Motor neuron (in vitro differentiated cells): ENCODE data around the gene COL27A1. TPM values are rescaled to one million over a fixed set of nuclear protein-coding genes. Genes with fewer than 3 reads are reported as not detected.

Experiments
- ATAC-seq, 8 experiments: fragments of 200-7000 bp; cut with Tn5 transposase; replicated peaks in 6 of 8; 2 replicates each; pipeline ENCODE4 v1.8.0; 2021; ENCODE audit warnings: mild to moderate bottlenecking in 8 of 8, moderate library complexity in 8 of 8
- H3K27ac ChIP-seq, 2 donors: fragments of 250-450 bp; sonication (Bioruptor Pico); 2 replicates each; pipeline ENCODE4 v1.9.0; 2021; ENCODE audit warnings: antibody characterized with exemption in 2 of 2, mild to moderate bottlenecking in 2 of 2, moderate library complexity in 1 of 2
- H3K4me1 ChIP-seq, 2 donors: fragments of 250-450 bp; sonication (Bioruptor Pico); replicated peaks in 1 of 2; 2 replicates each; pipeline ENCODE4 v1.6.1; 2021; ENCODE audit warnings: antibody characterized with exemption in 2 of 2, mild to moderate bottlenecking in 2 of 2, moderate library complexity in 1 of 2
- H3K4me3 ChIP-seq, 5 donors: fragments of 250-450 bp; sonication (Bioruptor Pico); 2 replicates each; pipeline ENCODE4 v1.9.0; 2021; ENCODE audit warnings: antibody characterized with exemption in 5 of 5, mild to moderate bottlenecking in 5 of 5, moderate library complexity in 4 of 5
- WGBS, 10 experiments: fragments of 450-650 bp; shearing (Covaris generic); methylation state at CpG; one replicate each; pipeline ENCODE4 v1.0.0; 2022; 5-methylcytosine and 5-hydroxymethylcytosine counted together
- in situ Hi-C, 9 experiments: fragments of 400-800 bp; cut with MboI; loops; one replicate each; pipeline ENCODE4 v1.15.0; 2021; ENCODE audit warnings: low sequenced_read_pairs in 9 of 9, low pct_unique_long_range_greater_than_20kb in 2 of 9; ENCODE audit not compliant: unreplicated experiment in 9 of 9
- total RNA-seq, 8 experiments: library from RNA; unstranded; fragments of 300-600 nt; gene quantifications; 2 replicates each; pipeline versions ENCODE4 v1.2.3 to v1.2.4, GENCODE V29; 2022

The COL27A1 gene
- total RNA-seq, 8 experiments from 2014 or later = 0.54 to 40.3 (median 4.2) TPM

DNA sequence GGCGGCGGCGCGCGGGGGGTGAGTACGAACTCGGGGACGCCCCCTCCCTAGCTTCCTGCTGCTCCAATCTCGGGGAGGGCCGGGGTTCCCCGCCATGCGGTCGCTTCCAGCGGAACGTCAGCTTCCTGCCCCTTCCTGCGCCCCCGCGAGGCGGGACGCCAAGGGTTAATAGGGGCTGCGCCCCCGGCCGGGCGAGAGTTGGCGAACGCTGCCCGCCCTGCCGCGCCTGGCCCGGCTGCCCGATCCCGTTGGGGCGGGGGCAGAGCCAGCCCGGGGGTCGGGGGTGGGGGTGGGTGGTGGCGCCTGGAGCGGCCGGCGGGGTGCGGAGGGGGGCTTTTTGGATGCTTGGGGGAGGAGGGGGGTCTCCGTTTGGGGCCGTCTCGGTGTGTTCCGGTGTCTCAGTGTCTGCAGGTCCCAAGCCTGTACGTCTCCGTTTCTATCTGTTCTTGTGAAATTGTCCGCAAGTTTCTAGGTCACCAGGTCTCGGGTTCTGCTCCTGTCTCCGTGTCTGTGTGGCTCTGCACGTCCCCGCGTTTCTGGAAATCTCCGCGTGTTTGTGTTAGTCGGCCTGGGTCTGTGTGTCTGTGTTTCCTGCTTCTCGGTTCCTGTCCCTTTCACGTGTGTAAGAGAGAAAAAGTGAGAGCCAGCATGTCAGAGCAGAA lies 789 bp downstream of the COL27A1 start:
- H3K4me3 ChIP-seq = peak overlapping the region; percentile 32 to 58 (median 44)
- WGBS, 10 experiments = 0 to 2% methylated on average over 6 to 15 of the region's 57 CpGs; no CpG with 5 or more reads in 8 of the 10 experiments
- H3K4me1 ChIP-seq = peaks cover 11 to 13% of the 10 kb centered on the region in 2 donors
- ATAC-seq = peak; percentile 18 to 46 (median 27)
- in situ Hi-C loops = no loop called here
- peak overlapping the region in 1 of 2 donors; percentile 26 for H3K27ac ChIP-seq

DNA sequence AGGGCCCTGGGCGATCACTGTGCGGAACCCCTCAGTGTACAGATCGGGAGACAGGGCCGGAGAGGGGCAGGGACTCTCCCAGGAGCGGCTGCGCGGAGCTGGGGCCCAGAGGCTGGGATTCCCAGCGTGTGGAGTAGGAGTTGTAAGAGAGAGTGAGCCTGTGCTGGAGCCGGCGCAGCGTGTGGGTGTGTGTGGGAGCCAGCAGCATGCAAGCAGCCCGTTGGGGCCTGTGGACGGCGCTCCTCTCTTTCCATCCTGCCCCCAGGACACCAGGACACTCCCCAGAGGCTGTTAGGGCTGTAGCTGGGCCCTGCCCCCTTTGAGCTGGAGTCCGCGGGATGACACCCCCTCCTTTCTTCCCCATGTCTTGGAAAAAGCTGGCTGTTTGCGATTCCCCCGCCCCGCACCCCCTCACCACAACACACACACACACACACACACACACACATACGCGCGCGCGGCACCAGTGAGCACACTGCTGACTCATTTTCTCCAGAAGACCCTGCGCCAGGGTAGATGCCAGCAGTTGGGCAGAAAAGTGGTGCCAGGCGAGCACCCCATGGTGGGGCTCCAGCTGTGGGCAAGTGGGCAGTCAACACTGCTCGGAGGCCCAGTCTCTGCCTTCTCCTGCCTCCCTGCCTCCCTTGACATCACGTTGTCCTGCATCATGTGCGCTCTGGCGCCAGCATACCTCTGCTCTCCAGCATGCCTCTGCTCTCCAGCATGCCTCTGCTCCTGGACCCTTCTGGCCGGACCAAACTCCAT lies 1.5 kb downstream of the COL27A1 start:
- Histone ChIP-seq H3K4me1 (peaks cover 11 to 13% of the 10 kb centered on the region in 2 donors), H3K4me3 (peak overlapping the region; percentile 32 to 58 (median 44)), H3K27ac (peak overlapping the region in 1 of 2 donors; percentile 26)
- peak; percentile 69 to 85 (median 80) for ATAC-seq
- in situ Hi-C loops = no loop called here
- WGBS, 10 experiments = 0 to 100% (median 83%) methylated on average over 1 to 6 of the region's 31 CpGs; no CpG with 5 or more reads in 3 of the 10 experiments

DNA sequence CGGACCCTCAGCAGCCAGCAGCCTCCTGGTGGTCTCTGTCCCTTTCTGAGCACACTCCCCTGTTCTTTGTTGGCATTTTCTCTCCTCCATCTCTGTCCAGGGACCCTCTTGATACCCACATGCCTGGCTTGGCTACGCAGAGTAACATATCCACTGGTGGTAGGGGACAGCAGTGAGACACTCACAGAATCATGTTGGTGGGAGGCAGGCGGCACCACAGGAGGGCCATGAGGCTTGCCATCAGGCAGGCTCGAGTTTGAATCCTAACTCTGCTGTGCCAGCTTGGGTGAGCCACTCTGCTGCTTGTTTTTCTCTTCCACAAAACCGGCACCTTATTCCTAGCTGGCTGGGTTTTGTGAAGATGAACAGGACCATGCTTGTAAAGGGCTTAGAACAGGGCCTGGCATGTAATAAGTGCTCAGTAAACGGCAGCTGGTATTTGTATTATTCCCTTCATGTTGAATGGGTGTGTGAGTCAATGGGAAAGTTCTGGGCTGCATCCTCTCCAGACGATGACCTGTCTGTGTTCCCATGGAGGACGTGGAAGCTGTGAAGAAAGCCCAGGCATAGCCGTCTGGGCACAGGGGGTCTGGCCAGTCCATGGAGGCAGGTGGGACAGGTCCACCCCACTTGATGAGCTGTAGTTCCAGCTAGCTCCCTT lies 2.3 kb downstream of the COL27A1 start:
- Histone ChIP-seq H3K4me3 (no peak overlapping the region), H3K27ac (no peak overlapping the region), H3K4me1 (peaks cover 10 to 12% of the 10 kb centered on the region in 2 donors)
- 51 to 100% (median 92%) methylated on average over 1 to 8 of the region's 9 CpGs; no CpG with 5 or more reads in 3 of the 10 experiments for WGBS, 10 experiments
- in situ Hi-C loops = no loop called here
- no peak for ATAC-seq

DNA sequence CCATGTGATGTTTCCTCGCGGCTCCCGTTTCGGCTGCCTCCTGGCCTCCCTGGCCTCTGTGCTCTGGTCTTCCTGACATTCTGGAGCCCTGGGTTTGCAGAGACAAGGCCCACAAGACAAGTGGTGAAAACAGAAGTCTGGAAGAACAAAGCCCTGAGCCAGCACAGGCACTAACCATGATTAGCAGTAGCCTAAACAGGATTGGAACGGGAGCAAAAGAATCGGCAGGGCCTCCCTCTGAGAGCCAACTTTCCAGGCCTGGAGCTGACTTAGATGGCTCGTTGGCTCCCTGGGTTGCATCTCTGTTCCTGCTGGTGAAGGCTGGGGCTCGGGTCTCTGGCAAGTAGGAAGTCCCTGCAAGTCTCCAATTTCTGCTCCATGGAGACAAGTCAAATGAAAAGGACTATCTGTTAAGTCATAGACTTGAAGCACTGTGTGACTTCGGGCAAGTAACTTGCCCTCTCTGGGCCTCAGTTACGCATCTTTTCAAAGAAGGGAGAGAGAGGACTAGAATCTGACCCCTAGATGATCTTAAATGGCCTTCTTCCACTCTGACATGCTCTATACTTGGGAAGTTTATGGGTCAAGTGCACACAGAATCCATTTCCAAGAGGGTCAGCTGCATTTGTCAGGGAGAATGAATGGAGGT lies 3.3 kb downstream of the COL27A1 start:
- in situ Hi-C loops = no loop called here
- 66 to 100% (median 86%) methylated on average over 1 to 8 of the region's 10 CpGs; no CpG with 5 or more reads in 3 of the 10 experiments for WGBS, 10 experiments
- H3K4me3 ChIP-seq = no peak overlapping the region
- ATAC-seq = no peak
- no peak overlapping the region for H3K27ac ChIP-seq
- peaks cover 12 to 15% of the 10 kb centered on the region in 2 donors for H3K4me1 ChIP-seq

DNA sequence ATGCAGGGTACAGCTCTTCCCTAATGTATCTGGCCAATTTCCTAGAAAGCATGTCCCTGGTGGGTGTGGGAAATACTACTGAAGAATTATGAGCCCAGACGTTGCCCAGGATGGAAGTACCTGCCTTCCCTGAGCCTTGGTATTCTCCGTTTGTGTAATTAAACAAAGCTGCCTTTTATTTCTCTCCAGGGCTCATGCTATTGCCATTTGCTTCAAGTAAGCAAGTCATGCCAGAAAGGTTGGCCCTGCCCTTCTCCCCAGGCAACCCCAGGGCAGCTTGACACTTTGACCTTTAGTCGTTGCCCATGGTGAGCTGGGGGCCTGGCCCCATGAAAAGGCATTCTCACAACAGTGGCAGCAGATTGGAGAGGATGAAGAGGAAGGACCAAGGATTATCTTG lies 4.4 kb downstream of the COL27A1 start:
- 6 to 69% (median 18%) methylated on average over 1 to 2 of the region's 3 CpGs; no CpG with 5 or more reads in 3 of the 10 experiments for WGBS, 10 experiments
- in situ Hi-C loops = no loop called here
- Histone ChIP-seq H3K4me3 (no peak overlapping the region), H3K27ac (no peak overlapping the region), H3K4me1 (peaks cover 12 to 21% of the 10 kb centered on the region in 2 donors)
- peak in 1 of 8 experiments; percentile 5 for ATAC-seq

DNA sequence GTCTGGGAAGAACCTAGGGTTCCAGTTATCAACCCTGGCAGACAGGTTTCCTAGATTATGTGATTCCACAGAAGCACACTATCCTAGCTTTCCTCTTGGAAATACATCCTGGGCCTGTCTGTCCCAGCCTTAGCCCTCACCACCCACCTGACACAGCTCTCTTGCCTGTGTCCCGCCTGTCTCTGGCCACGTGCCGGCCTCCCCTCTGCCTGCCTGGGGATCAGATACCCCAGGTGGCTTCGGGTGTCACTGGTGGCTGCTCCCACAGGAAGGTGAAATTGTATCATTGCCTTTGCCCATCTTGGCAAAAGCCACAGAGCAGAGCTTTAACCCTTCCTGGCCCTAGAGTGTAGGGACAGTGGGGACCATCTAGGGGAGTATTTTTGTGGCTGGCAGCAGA lies 6.2 kb downstream of the COL27A1 start:
- Histone ChIP-seq H3K27ac (no peak overlapping the region), H3K4me3 (no peak overlapping the region), H3K4me1 (peaks cover 12 to 22% of the 10 kb centered on the region in 2 donors)
- in situ Hi-C loops = no loop called here
- ATAC-seq = no peak
- 57 to 100% (median 79%) methylated on average over 1 to 3 of the region's 4 CpGs; no CpG with 5 or more reads in 4 of the 10 experiments for WGBS, 10 experiments

DNA sequence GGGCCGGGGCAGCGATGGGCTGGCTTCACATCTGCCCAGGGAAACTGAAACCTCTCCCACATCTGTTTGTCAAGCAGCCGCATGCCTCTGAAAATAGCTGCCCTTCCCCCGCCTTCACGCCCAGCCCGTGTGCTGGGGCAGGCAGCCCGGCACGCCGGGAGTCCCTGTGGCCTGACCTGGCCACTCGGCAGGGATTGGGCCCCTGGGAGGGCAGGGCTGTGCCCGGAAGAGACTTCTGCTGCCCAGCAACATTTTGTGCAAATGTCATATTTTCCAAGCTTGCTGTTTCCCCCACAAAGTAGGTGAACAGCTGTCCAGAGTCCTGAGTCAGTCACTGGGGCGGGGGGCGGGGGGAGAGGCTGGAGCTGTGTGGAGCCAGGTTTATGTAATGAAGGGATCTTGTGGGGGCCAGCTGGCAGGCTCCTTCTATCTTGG lies 8.2 kb downstream of the COL27A1 start:
- Histone ChIP-seq H3K4me3 (no peak overlapping the region), H3K27ac (no peak overlapping the region), H3K4me1 (peaks cover 13 to 22% of the 10 kb centered on the region in 2 donors)
- ATAC-seq = peak; percentile 79 to 97 (median 91)
- in situ Hi-C loops = no loop called here
- 0 to 33% (median 0%) methylated on average over 1 to 9 of the region's 13 CpGs; no CpG with 5 or more reads in 7 of the 10 experiments for WGBS, 10 experiments

DNA sequence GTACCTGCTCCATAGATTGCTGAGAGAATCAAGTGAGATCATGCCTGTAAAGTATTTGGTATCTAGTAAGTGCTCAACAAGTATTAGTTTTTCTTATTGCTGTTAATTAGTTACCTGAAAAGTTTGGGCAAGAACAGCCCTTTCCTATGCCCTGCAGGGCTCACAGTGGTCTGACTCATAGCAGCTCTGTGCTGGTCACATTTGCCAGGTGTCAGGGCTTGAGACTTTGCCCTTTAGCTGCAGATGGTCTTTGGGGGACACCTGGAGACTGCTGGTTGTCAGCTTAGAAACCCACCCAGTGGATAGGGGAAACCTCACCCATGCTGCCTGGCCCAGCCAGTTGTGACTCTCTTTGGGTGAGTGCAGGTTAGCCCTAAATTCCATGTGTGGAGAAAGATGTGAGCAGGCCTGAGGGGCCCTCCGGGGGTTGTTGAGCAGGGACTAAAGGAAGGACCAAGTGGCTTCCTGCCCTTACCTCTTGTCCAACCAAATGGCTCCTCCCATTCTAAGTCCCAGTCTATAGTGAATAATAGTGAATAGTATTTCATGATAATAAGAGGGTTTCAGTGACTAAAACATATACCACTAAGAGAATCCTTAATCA lies 9.0 kb downstream of the COL27A1 start:
- 80% methylated on average over 1 of the region's 1 CpG; no CpG with 5 or more reads in 7 of the 10 experiments for WGBS, 10 experiments
- in situ Hi-C loops = no loop called here
- H3K4me3 ChIP-seq = no peak overlapping the region
- no peak overlapping the region for H3K27ac ChIP-seq
- ATAC-seq = no peak
- H3K4me1 ChIP-seq = peaks cover 13 to 22% of the 10 kb centered on the region in 2 donors

DNA sequence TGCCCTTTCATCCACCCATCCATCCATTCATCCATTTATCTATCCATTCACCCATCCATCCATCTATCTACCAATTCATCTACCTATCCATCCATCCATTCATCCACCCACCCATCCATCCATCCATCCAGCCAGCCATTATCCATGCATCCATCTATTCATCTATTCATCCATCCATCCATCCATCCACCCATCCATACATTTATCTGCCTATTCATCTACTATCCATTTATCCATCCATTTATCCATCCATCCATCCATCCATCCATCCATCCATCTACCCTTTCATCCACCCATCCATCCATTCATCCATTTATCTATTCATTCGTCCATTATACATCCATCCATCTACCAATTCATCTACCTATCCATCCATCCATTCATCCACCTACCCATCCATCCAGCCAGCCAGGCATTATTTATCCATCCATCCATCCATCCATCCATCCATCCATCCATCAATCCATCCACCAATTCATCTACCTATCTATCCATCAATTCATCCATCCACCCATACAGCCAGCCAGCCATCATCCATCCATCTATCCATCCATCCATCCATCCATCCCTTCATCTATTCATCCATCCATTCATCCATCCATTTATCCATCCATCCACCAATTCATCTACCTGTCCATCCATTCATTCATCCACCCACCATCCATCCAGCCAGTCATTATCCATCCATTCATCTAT lies 10.2 kb downstream of the COL27A1 start:
- in situ Hi-C loops = no loop called here
- H3K4me3 ChIP-seq = no peak overlapping the region
- 69 to 100% (median 94%) methylated on average over 1 of the region's 1 CpG; no CpG with 5 or more reads in 1 of the 10 experiments for WGBS, 10 experiments

DNA sequence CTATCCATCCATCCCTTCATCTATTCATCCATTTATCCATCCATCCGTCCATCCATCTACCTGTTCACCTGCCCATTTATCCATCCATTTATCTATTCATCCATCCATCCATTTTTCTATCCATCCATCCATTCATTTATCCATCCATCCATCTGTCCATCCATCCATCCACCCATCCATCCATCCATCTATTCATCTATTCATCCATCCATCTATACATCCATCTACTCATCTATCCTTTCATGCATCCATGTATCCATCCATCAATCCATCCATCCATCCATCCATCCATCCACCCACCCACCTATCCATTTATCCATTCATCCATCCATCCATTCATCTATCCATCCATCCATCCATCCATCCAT lies 10.8 kb downstream of the COL27A1 start:
- 76 to 100% (median 92%) methylated on average over 1 of the region's 1 CpG; no CpG with 5 or more reads in 1 of the 10 experiments for WGBS, 10 experiments
- Histone ChIP-seq H3K4me3 (no peak overlapping the region), H3K27ac (no peak overlapping the region), H3K4me1 (peaks cover 19 to 33% of the 10 kb centered on the region in 2 donors)
- no peak for ATAC-seq
- in situ Hi-C loops = no loop called here

More for the DNA sequence above, 10.2 kb downstream of the COL27A1 start:
- Histone ChIP-seq H3K27ac (no peak overlapping the region), H3K4me1 (peaks cover 19 to 30% of the 10 kb centered on the region in 2 donors)
- ATAC-seq = no peak

DNA sequence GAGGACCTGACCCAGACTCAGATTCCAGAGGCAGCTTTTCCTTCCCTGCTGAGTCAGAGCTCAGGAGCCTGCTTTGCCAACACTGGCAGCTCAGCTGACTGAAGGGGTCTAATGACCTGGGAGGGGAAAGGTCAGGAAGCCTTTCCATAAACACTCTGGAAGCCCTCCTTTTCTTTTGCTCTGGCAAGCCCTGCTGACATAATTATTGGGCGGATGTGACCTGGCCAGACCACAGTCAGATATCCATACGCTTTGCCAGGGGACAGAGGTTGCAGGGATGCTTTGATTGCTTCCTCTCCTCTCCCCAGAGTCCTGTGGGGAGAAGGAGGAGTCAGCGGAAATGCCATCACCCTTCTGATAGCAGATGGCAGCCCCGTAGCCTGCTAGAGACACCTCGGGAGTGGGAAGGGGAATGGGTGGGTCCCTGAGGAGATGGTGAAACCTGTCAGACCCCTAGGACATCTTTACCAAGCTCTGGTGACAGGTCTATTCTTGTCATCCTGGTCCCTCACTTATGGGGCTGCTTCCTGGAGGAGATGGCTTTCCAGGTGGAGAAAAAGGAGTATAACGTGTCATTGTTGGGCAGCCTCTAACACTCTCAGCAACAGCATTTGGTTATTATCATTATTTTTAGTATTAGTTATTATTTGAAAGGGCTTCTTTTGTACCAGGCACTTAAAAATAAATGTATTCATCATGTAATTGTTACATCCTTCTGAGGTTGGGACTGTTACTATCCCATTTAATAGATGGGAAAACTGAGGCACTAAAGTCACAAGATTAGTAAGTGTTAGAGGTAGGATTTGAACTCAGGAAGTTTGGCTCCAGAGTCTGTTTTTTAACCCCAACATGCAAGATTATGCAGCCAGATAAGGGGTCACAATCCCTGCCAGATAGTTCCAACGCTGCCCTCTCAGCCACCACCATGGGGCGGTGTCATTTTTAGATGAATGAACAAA lies 11.6 kb downstream of the COL27A1 start:
- Histone ChIP-seq H3K27ac (peak overlapping the region in 1 of 2 donors; percentile 51), H3K4me3 (no peak overlapping the region), H3K4me1 (peaks cover 19 to 33% of the 10 kb centered on the region in 2 donors)
- in situ Hi-C loops = no loop called here
- WGBS, 10 experiments = 73 to 100% (median 100%) methylated on average over 1 to 7 of the region's 8 CpGs; no CpG with 5 or more reads in 2 of the 10 experiments
- peak in 4 of 8 experiments; percentile 10 to 67 (median 42) for ATAC-seq
